ENCODE results near the gene CTNNA2. TPM values are rescaled to one million over a fixed set of nuclear protein-coding genes. Genes with fewer than 3 reads are reported as not detected.

Gene CTNNA2
- polyA plus RNA-seq, 1 of the 3 experiments (the other 2 are of a cell fraction): 0.30 TPM

DNA sequence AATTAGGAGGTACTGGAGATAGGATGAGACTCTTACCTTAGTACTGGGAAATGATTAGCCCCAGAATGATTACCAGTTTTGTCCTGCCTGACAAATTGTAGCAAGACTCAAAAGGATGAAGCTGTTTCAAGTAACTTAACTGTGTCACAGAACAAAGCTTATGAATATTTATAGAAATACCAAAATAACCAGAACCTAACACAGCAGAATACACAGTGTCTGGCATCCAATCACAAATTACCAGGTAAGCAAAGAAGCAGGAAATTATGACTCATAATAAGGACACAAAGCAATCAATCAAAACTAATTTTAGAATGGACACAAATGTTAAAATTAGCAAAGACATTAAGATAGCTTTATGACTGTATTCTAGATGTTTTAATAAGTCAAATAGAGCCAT, 91.9 kb downstream of the CTNNA2 start:
- H3K9me2 ChIP-seq: no peaks in the 10 kb centered on the region; the same call in 1 of the 2 replicates
- no peaks in the 10 kb centered on the region for H3K27me3 ChIP-seq (ENCODE audit: insufficient read depth)
- H3K36me3 ChIP-seq (replicated peaks in 1 of 2; ENCODE audit: control insufficient read depth in 1 of 2, insufficient read depth in 2 of 2, low read length in 1 of 2): no peaks in the 10 kb centered on the region
- H3K4me1 ChIP-seq (ENCODE audit: control insufficient read depth in 1 of 2, insufficient read depth in 2 of 2, low read depth in 1 of 2, low read length in 1 of 2): no peaks in the 10 kb centered on the region
- H3K79me2 ChIP-seq (ENCODE audit: insufficient read depth): no peaks in the 10 kb centered on the region
- no peak for DNase-seq
- no peak for TF ChIP-seq EZH2phosphoT487 (IDR thresholded peaks at IDR 0.05; ENCODE audit: borderline replicate concordance, low read depth)
- TF ChIP-seq JUND (IDR thresholded peaks at IDR 0.05): no peak
- no peak for TF ChIP-seq TCF12 (IDR thresholded peaks at IDR 0.05)
- TF ChIP-seq, protein P1, sequence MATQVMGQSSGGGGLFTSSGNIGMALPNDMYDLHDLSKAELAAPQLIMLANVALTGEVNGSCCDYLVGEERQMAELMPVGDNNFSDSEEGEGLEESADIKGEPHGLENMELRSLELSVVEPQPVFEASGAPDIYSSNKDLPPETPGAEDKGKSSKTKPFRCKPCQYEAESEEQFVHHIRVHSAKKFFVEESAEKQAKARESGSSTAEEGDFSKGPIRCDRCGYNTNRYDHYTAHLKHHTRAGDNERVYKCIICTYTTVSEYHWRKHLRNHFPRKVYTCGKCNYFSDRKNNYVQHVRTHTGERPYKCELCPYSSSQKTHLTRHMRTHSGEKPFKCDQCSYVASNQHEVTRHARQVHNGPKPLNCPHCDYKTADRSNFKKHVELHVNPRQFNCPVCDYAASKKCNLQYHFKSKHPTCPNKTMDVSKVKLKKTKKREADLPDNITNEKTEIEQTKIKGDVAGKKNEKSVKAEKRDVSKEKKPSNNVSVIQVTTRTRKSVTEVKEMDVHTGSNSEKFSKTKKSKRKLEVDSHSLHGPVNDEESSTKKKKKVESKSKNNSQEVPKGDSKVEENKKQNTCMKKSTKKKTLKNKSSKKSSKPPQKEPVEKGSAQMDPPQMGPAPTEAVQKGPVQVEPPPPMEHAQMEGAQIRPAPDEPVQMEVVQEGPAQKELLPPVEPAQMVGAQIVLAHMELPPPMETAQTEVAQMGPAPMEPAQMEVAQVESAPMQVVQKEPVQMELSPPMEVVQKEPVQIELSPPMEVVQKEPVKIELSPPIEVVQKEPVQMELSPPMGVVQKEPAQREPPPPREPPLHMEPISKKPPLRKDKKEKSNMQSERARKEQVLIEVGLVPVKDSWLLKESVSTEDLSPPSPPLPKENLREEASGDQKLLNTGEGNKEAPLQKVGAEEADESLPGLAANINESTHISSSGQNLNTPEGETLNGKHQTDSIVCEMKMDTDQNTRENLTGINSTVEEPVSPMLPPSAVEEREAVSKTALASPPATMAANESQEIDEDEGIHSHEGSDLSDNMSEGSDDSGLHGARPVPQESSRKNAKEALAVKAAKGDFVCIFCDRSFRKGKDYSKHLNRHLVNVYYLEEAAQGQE (IDR thresholded peaks at IDR 0.05; ENCODE audit: low read depth, low read length): no peak
- no peak for TF ChIP-seq RAD21 (IDR thresholded peaks at IDR 0.05; ENCODE audit: low read length)
- no peak for TF ChIP-seq CHD2 (IDR thresholded peaks at IDR 0.05; ENCODE audit: low read length, partially characterized antibody)
- TF ChIP-seq NFIC (IDR thresholded peaks at IDR 0.05; ENCODE audit: borderline replicate concordance): no peak
- TF ChIP-seq, protein P2, sequence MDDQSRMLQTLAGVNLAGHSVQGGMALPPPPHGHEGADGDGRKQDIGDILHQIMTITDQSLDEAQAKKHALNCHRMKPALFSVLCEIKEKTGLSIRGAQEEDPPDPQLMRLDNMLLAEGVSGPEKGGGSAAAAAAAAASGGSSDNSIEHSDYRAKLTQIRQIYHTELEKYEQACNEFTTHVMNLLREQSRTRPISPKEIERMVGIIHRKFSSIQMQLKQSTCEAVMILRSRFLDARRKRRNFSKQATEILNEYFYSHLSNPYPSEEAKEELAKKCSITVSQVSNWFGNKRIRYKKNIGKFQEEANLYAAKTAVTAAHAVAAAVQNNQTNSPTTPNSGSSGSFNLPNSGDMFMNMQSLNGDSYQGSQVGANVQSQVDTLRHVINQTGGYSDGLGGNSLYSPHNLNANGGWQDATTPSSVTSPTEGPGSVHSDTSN (IDR thresholded peaks at IDR 0.05): no peak
- TF ChIP-seq SIN3A (IDR thresholded peaks at IDR 0.05; ENCODE audit: borderline replicate concordance, low read depth, low read length): no peak
- no peak for TF ChIP-seq ELF1 (IDR thresholded peaks at IDR 0.05)
- no peak for TF ChIP-seq RCOR1 (IDR thresholded peaks at IDR 0.05; ENCODE audit: low read length)
- no peak for TF ChIP-seq FOSL2 (IDR thresholded peaks at IDR 0.05; ENCODE audit: borderline replicate concordance, low read depth)
- no peak for TF ChIP-seq USF2 (IDR thresholded peaks at IDR 0.05; ENCODE audit: borderline replicate concordance, low read depth, low read length)
- TF ChIP-seq, protein P3, sequence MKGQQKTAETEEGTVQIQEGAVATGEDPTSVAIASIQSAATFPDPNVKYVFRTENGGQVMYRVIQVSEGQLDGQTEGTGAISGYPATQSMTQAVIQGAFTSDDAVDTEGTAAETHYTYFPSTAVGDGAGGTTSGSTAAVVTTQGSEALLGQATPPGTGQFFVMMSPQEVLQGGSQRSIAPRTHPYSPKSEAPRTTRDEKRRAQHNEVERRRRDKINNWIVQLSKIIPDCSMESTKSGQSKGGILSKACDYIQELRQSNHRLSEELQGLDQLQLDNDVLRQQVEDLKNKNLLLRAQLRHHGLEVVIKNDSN (IDR thresholded peaks at IDR 0.05; ENCODE audit: borderline replicate concordance, low read depth): no peak
- no peak for TF ChIP-seq YY1 (IDR thresholded peaks at IDR 0.05; ENCODE audit: low read depth)
- no peak for TF ChIP-seq MAX (IDR thresholded peaks at IDR 0.05; ENCODE audit: low read depth)
- H3K27ac ChIP-seq (ENCODE audit: low read depth in 2 of 2, low read length in 1 of 2): no peak overlapping the region
- no peak overlapping the region for H3K9ac ChIP-seq
- no peaks in the 10 kb centered on the region for H3F3A ChIP-seq (replicated peaks; ENCODE audit: insufficient read depth)
- no peaks in the 10 kb centered on the region for H3K9me3 ChIP-seq
- no peak overlapping the region for H2AFZ ChIP-seq (ENCODE audit: low read depth)
- POLR2A ChIA-PET: no interaction called here
- no peak overlapping the region for H3K4me3 ChIP-seq (ENCODE audit: low read depth in 2 of 2, low read length in 1 of 2)
- H4K20me1 ChIP-seq (ENCODE audit: insufficient read depth): no peaks in the 10 kb centered on the region
- no peak overlapping the region for H3K4me2 ChIP-seq
- CTCF ChIA-PET: interaction anchor here (0.6 kb wide), 1 partner anchor 14 kb away, joined by 3 read pairs; no protein-coding TSS in a partner anchor

All from SK-N-SH (cell line).